Esophagus squamous epithelium (tissue), 5 donors: ENCODE data around the gene MYO16. TPM values are rescaled to one million over a fixed set of nuclear protein-coding genes. Genes with fewer than 3 reads are reported as not detected.
"Not testable (repeated sequence)": the region's sequence is repeated elsewhere in the genome, so short reads cannot be mapped to it uniquely, and the experiment has no call there.

Source experiments
- DNase-seq: peaks from one replicate; lab custom pipeline; 2025; lab: John Stamatoyannopoulos, UW
- H3K27ac ChIP-seq, 4 donors: fragments of 200-600 bp; sonication (generic); one replicate each; pipeline ENCODE4 v1.5.1; 2016 to 2019; ENCODE audit warnings: mild to moderate bottlenecking in 1 of 4
- H3K27me3 ChIP-seq, 4 donors: fragments of 200-600 bp; sonication (generic); 1 replicate in 3 of 4; 2 replicates in 1 of 4; pipeline versions ENCODE4 v1.5.1 to v1.6.0; 2017 to 2021; ENCODE audit warnings: antibody characterized with exemption in 1 of 4
- H3K36me3 ChIP-seq, 3 donors: fragments of 200-600 bp; sonication (generic); one replicate each; pipeline ENCODE4 v1.5.1; 2016 to 2019
- H3K4me1 ChIP-seq, 3 donors: fragments of 200-600 bp; sonication (generic); one replicate each; pipeline ENCODE4 v1.5.1; 2017 to 2019
- H3K4me3 ChIP-seq, 4 donors: fragments of 200-600 bp; sonication (generic); 1 replicate in 3 of 4; 2 replicates in 1 of 4; pipeline ENCODE4 v1.5.1; 2016 to 2019; ENCODE audit warnings: mild to moderate bottlenecking in 2 of 4, moderate library complexity in 1 of 4
- H3K9me3 ChIP-seq, 3 donors: fragments of 200-600 bp; sonication (generic); one replicate each; pipeline ENCODE4 v1.5.1; 2016 to 2019
- CTCF ChIP-seq, 6 experiments: fragments of 450-650 bp in 4 of 6; fragments of 200-600 bp in 2 of 6; sonication (generic) in 2 of 6; IDR thresholded peaks; one replicate each; pipeline ENCODE4 v1.5.1; 2016 to 2019; ENCODE audit warnings: antibody characterized with exemption in 6 of 6, mild to moderate bottlenecking in 4 of 6, moderate library complexity in 4 of 6
- POLR2A ChIP-seq, 4 donors: fragments of 450-650 bp; IDR thresholded peaks; one replicate each; pipeline ENCODE4 v1.6.1; 2017; ENCODE audit warnings: antibody characterized with exemption in 4 of 4, mild to moderate bottlenecking in 4 of 4, moderate library complexity in 3 of 4
- WGBS, 2 donors: methylation state at CpG; one replicate each; pipeline ENCODE4 v1.1.5; 2018; 5-methylcytosine and 5-hydroxymethylcytosine counted together
- intact Hi-C: fragments of 100-400 bp; cut with DNase I; formaldehyde crosslinking; loops from one replicate; pipeline ENCODE4 v1.15.0; 2022
- total RNA-seq, 4 donors: library from RNA; depleted of rRNA; stranded (reverse); fragments of >200 nt; gene quantifications; one replicate each; pipeline ENCODE4 v1.1.0, GENCODE V29; 2016
- donor health status: DM: yes; HTN: yes; CAD: no.

Gene MYO16
- total RNA-seq, 4 donors from 2014 or later: 0.09 to 2.1 TPM; not detected in 2

GRCh38 chr13:108897955-108898354 lies 268.5 kb downstream of the MYO16 start:
- no peak for DNase-seq
- intact Hi-C loops: loop anchor here (10.0 kb wide), 1 partner anchor 553 kb away; no protein-coding TSS in a partner anchor
- H3K4me3 ChIP-seq: no peak overlapping the region
- no peak for TF ChIP-seq CTCF (IDR thresholded peaks at IDR 0.05)
- no peak for TF ChIP-seq POLR2A (IDR thresholded peaks at IDR 0.05)
- peaks cover 0 to 3% (median 0%) of the 10 kb centered on the region in 4 donors for H3K27me3 ChIP-seq
- H3K9me3 ChIP-seq: no peaks in the 10 kb centered on the region
- no peak overlapping the region for H3K27ac ChIP-seq
- WGBS, 2 donors: 49 to 54% methylated on average over 8 of the region's 8 CpGs
- no peaks in the 10 kb centered on the region for H3K4me1 ChIP-seq
- no peaks in the 10 kb centered on the region for H3K36me3 ChIP-seq

DNA sequence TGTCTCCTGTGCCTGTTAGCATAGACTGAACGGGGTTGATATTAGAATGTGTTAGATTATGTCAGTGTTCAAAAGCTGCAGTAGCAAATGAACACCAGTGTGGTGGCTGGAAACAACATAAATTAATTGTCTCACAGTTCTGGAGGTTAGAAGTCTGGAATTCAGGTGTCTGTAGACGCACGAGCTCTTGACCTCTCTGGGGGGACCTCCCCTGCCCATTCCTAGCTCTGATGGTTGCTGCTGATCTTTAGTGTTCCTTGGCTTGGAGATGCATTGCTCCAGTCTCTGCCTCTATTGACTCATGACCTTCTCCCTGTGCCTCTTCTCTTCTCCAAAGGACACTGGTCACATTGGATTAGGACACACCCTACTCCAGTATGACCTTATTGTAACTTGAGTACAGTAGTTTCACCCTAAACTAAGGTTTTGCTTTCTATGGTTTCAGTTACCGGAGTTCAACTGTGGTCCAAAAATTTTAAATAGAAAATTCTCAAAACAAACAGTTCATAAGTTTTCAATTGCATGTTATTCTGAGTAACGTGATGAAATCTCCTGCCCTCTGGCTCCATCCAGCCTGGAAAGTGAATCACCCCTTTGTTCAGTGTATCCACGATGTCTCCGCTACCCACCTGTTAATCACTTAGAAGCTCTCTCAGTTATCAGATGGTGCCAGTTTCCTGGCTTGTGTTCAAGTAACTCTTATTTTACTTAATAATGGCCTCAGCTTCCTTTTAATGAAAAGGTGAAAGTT lies 273.2 kb downstream of the MYO16 start:
- Histone ChIP-seq H3K27me3 (no peaks in the 10 kb centered on the region), H3K9me3 (no peaks in the 10 kb centered on the region), H3K27ac (no peak overlapping the region), H3K4me3 (no peak overlapping the region), H3K36me3 (no peaks in the 10 kb centered on the region), H3K4me1 (no peaks in the 10 kb centered on the region)
- TF ChIP-seq POLR2A (IDR thresholded peaks at IDR 0.05) (no peak), CTCF (IDR thresholded peaks at IDR 0.05) (no peak)
- 53 to 59% methylated on average over 7 of the region's 7 CpGs for WGBS, 2 donors
- DNase-seq: no peak
- intact Hi-C loops: no loop called here

GRCh38 chr13:108903613-108904012 lies 274.2 kb downstream of the MYO16 start:
- no peaks in the 10 kb centered on the region for H3K9me3 ChIP-seq
- H3K27me3 ChIP-seq: no peaks in the 10 kb centered on the region
- no peak overlapping the region for H3K4me3 ChIP-seq
- WGBS, 2 donors: 26 to 30% methylated on average over 1 of the region's 1 CpG
- no peaks in the 10 kb centered on the region for H3K36me3 ChIP-seq
- intact Hi-C loops: no loop called here
- TF ChIP-seq CTCF (IDR thresholded peaks at IDR 0.05) (no peak), POLR2A (IDR thresholded peaks at IDR 0.05) (no peak)
- DNase-seq: no peak
- H3K27ac ChIP-seq: no peak overlapping the region
- no peaks in the 10 kb centered on the region for H3K4me1 ChIP-seq

GRCh38 chr13:108911807-108912206 lies 282.4 kb downstream of the MYO16 start:
- Histone ChIP-seq H3K36me3 (no peaks in the 10 kb centered on the region), H3K27ac (no peak overlapping the region), H3K4me1 (peaks cover 5 to 23% (median 14%) of the 10 kb centered on the region in 3 donors), H3K9me3 (no peaks in the 10 kb centered on the region), H3K27me3 (no peaks in the 10 kb centered on the region), H3K4me3 (no peak overlapping the region)
- no peak for DNase-seq
- no peak for TF ChIP-seq CTCF (IDR thresholded peaks at IDR 0.05)
- no peak for TF ChIP-seq POLR2A (IDR thresholded peaks at IDR 0.05)
- WGBS, 2 donors: 52 to 75% methylated on average over 2 of the region's 2 CpGs
- intact Hi-C loops: no loop called here

DNA sequence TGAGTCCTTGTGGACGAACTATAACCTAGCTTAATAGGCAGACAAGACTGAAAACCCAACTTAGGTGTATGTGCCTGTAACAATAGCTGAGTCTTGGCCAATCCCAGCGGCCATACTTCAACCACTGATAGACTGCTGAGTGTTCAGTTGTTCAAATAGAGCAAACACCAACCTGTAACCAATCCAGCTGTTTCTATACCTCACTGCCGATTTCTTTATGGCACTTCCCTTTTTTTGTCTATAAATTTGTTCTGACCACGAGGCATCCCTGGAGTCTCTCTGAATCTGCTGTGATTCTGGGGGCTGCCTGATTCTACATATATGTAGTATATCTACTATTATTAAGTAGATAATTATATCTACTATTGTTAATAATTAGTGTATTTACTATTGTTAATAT lies 284.3 kb downstream of the MYO16 start:
- H3K9me3 ChIP-seq, H3K27me3 ChIP-seq, H3K36me3 ChIP-seq, DNase-seq, H3K4me3 ChIP-seq, H3K27ac ChIP-seq, intact Hi-C loops: not testable (repeated sequence)
- peaks cover 5 to 27% (median 15%) of the 10 kb centered on the region in 3 donors for H3K4me1 ChIP-seq
- WGBS, 2 donors: 65 to 67% methylated on average over 4 of the region's 4 CpGs
